HL-60/S4 treated with phorbol 12-myristate 13-acetate at 8.2 ng/mL for 4 days and 3 days (cell line): ENCODE data around the gene ERGIC1.

Experiments
- in situ Hi-C: fragments of 300-500 bp; cut with MboI; formaldehyde crosslinking; loops from 2 replicates; pipeline ENCODE4 v1.15.0; 2022; ENCODE audit warnings: low sequenced_read_pairs

ERGIC1 gene

DNA sequence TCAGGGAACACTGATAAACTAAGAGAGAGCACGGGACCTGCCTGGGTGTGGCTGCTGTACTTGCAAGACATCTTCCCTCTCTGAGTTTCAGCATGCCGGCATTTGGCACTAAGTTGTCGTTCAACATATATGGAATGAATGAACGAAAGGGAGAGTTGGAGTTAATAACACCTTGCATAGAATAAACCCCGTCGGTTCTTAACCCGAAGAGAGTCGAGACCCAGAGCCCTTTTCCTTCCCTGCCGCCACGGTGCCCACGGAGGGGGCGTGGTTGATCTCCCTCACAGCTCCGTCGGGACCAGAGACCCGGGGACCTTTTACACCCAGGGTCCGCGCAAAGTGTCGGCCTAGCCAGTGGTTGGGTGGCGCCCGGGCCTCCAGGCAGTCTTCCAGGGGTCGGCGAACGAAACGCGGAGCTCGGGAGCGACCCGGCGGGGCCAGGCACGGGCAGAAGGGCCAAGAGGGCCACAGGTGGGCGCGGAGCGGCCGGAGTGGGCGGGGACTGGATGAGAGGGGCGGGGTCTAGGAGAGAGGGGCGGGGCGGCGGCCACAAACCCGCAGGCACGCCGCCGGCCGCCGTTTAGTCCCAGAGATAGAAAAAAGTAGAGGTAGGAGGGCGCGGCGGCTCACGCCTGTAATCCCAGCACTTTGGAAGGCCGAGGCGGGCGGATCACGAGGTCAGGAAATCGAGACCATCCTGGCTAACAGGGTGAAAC is 124.4 kb downstream of the ERGIC1 start:
- in situ Hi-C loops = no loop called here

DNA sequence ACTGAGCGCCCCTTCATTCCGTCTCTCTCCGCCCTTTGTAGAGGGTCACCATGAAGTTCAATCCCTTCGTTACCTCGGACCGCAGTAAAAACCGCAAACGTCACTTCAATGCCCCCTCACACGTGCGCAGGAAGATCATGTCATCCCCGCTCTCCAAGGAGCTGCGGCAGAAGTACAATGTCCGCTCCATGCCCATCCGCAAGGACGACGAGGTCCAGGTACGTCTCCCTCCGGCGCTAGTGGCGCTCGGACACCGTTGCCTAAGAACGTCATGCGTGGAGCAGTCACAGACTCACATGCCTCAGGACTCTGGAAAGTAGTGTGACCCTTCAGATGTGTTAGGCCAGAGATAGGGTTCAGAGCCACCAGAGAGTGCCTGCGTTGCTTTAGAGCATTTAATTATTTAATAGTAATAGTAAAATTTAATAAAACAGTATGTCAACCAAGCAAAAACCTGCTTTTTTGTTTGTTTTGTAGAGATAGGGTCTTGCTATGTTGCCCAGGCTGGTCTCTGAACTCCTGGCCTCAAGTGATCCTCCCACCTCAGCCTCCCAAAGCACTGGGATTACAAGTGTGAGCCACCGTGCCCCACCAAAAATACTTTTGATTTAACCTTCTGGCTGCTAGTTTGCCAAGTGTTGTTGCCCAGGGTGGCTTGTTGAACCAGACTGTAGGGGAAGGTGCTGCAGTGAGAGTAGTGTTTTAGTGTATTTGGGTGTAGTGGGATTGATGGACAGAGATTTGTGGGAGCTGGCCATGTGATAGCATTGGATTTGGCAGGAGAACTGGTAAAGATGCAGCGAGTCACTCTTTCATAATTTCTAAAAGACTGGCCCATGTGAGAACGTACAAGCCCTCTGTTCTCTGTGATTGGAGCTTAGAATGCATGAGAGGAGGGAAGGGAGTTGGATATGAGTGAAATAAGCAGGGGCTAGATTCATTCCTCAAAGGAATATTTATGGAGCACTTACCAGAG is 126.1 kb downstream of the ERGIC1 start:
- in situ Hi-C loops = no loop called here

DNA sequence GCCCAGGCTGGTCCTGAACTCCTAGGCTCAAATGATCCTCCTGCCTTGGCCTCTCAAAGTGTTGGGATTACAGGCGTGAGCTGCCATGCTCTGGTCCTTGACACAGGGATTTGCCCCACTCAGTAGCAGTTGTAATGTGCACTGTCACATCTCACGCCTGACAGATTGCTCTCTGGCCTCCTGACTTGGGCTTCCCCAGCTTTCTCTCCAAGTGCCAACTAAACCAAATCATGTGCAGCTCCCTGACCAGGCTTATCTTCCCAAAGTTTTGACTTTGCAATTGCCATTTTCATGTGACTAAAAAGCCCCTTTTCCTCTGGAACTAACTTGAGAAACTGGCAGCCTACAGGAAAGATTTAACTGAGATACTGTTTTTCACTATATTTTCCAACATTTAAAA is 135.9 kb downstream of the ERGIC1 start:
- in situ Hi-C loops = no loop called here

GRCh38 chr5:172971482-172971881 is 137.4 kb downstream of the ERGIC1 start:
- in situ Hi-C loops = no loop called here

DNA sequence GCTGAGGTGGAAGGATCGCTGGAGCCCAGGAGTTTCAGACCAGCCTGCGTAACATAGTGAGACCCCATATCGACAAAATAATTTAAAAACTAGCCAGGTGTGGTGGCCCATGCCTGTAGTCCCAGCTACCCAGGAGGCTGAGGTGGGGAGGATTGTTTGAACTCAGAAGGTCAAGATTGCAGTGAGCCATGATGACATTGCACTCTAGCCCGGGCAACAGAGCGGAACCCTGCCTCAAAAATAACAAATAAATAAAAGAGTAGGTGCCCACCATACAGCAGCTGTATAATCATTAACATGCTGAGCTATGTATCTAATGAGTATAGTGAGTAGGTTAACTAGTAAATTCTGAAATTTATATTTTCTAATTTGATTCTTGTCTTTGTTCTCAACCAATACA is 138.5 kb downstream of the ERGIC1 start:
- in situ Hi-C loops = no loop called here

- in situ Hi-C loops = no loop called here
These were observed 139.3 kb downstream of the ERGIC1 start for GRCh38 chr5:172973127-172973916.

- in situ Hi-C loops = no loop called here
These were observed 139.9 kb downstream of the ERGIC1 start for GRCh38 chr5:172973931-172974330.

GRCh38 chr5:172975289-172975688 is 141.2 kb downstream of the ERGIC1 start:
- in situ Hi-C loops = no loop called here

DNA sequence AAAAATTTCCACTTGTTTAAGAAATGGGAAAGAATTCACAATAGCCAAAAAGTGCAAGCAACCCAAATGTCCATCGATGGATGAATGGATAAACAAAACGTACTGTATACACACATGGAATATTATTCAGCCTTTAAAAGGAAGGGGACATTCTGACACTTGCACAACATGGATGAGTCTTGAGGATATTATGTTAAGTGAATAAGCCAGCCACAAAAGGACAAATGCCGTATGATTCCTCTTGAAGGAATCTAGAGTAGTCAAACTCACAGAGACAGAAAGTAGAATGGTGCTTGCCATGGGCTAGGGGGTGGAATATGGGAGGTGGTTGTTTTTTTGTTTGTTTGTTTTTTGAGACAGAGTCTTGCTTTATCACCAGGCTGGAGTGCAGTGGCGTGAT is 145.7 kb downstream of the ERGIC1 start:
- in situ Hi-C loops = no loop called here

DNA sequence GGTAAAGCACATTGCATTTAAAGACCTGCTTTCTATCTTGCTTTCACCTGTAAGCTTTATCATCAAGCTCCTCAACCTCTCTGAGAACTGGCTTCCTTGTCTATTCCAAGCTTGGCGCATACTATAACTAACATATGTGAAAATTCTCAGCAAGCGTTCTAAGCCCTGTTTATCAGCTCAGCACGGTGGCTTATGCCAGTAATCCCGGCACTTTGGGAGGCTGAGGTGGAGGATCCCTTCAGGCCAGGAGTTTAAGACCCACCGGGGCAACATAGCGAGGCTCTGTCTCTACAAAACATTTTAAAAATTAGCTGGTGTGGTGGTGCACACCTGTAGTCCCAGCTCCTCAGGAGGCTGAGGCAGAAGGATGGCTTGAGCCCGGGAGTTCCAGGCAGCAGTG is 147.9 kb downstream of the ERGIC1 start:
- in situ Hi-C loops = no loop called here

GRCh38 chr5:172983542-172984243 is 149.6 kb downstream of the ERGIC1 start, which contains the start of gene ATP6V0E1:
Gene ATP6V0E1 (plus strand): TSS chr5:172983771. CDS start chr5:172983861, 90 bp downstream.
- in situ Hi-C loops = no loop called here

GRCh38 chr5:172984244-172984953 is 150.3 kb downstream of the ERGIC1 start:
- in situ Hi-C loops = no loop called here

DNA sequence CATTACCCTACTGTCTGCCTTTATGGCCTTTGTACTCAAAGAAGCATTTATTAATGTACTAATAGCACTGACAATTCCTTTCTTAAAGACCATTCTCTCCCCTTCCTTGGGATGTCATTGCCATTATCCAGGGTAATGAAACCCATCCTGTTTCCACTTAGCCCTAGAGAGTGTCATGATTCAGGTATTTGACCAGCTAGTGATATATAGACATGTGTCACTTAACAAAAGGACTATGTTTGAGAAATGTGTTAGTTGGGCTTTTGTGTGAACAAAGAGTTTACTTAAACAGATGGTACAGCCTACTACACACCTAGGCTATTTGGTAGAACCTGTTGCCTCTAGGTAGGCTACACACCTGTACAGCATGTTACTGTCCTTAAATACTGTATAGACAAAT is 151.5 kb downstream of the ERGIC1 start:
- in situ Hi-C loops = no loop called here

DNA sequence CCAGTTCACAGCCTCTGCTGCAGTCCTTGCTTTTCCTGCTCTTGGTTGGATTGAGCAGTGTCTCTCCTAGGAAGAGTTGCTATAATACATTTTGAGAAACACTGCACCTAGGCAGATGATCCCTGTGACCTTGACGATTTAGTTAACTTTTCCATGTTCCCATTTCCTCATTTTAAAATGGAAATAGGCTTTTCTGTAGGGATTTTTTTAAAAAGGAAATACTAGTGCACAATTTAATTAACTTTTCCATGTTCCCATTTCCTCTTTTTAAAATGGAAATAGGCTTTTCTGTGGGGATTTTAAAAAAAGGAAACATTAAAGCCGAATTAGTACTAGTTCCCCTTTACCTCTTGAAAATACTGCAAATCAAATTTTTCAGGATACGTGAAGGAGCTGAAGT is 154.2 kb downstream of the ERGIC1 start:
- in situ Hi-C loops = no loop called here

GRCh38 chr5:172990776-172991175 is 156.7 kb downstream of the ERGIC1 start:
- in situ Hi-C loops = no loop called here

- in situ Hi-C loops = no loop called here
These were observed 160.4 kb downstream of the ERGIC1 start for GRCh38 chr5:172994405-172994804.

- in situ Hi-C loops = no loop called here
These were observed 165.4 kb downstream of the ERGIC1 start for GRCh38 chr5:172999372-172999973.

- in situ Hi-C loops = no loop called here
These were observed 165.9 kb downstream of the ERGIC1 start for GRCh38 chr5:172999974-173000373.

GRCh38 chr5:173001229-173001841 is 167.3 kb downstream of the ERGIC1 start:
- in situ Hi-C loops = no loop called here
